CD14-positive monocyte (primary cell): ENCODE results near the gene NDUFAB1. TPM values are rescaled to one million over a fixed set of nuclear protein-coding genes. Genes with fewer than 3 reads are reported as not detected.
A peak's percentile ranks its signal among the peaks of the same experiment; 100 is the strongest.

Experiments used
- DNase-seq, 3 donors: peaks; one replicate each; pipeline ENCODE4 v3.0.0-alpha.2; 2011 to 2022
- H2AFZ ChIP-seq: 2 replicates; pipeline ENCODE4 v1.6.0; 2012; ENCODE audit warnings: mild to moderate bottlenecking, low read depth, low read length, inconsistent platforms; ENCODE audit not compliant: insufficient read depth, poor library complexity, severe bottlenecking
- H3K27ac ChIP-seq, 2 donors: 1 replicate in 1 of 2; 2 replicates in 1 of 2; pipeline ENCODE4 v1.5.1; 2012 to 2013; ENCODE audit warnings: low read length in 2 of 2, control low read depth in 1 of 2, inconsistent platforms in 1 of 2, low read depth in 1 of 2, mild to moderate bottlenecking in 1 of 2
- H3K27me3 ChIP-seq, 2 donors: one replicate each; pipeline versions ENCODE4 v1.6.0 to v1.6.1; 2011 to 2013; ENCODE audit warnings: low read length in 2 of 2; ENCODE audit not compliant: control insufficient read depth in 2 of 2, insufficient read depth in 2 of 2
- H3K36me3 ChIP-seq, 2 donors: replicated peaks in 1 of 2; 1 replicate in 1 of 2; 2 replicates in 1 of 2; pipeline versions ENCODE4 v1.5.1 to v1.6.1; 2012 to 2013; ENCODE audit warnings: low read length in 2 of 2, control low read depth in 1 of 2, inconsistent platforms in 1 of 2, mild to moderate bottlenecking in 1 of 2; ENCODE audit not compliant: insufficient read depth in 2 of 2, control insufficient read depth in 1 of 2
- H3K4me1 ChIP-seq, 2 donors: 1 replicate in 1 of 2; 2 replicates in 1 of 2; pipeline versions ENCODE4 v1.5.1 to v1.6.1; 2012 to 2013; ENCODE audit warnings: low read length in 2 of 2, control low read depth in 1 of 2, inconsistent platforms in 1 of 2, mild to moderate bottlenecking in 1 of 2, moderate library complexity in 1 of 2; ENCODE audit not compliant: insufficient read depth in 2 of 2, control insufficient read depth in 1 of 2
- H3K4me2 ChIP-seq: replicated peaks from 2 replicates; pipeline ENCODE3; 2012; ENCODE audit warnings: low read length, moderate library complexity, mild to moderate bottlenecking; ENCODE audit not compliant: poor library complexity, severe bottlenecking; ENCODE audit errors: extremely low read depth
- H3K4me3 ChIP-seq, 3 experiments: fragments of 200-600 bp in 1 of 3; sonication (generic) in 1 of 3; replicated peaks in 1 of 3; 1 replicate in 2 of 3; 2 replicates in 1 of 3; pipeline ENCODE4 v1.5.1; 2011 to 2013; ENCODE audit warnings: low read length in 3 of 3, mild to moderate bottlenecking in 3 of 3, control low read depth in 2 of 3, low read depth in 2 of 3, inconsistent platforms in 1 of 3, moderate library complexity in 1 of 3
- H3K79me2 ChIP-seq: 2 replicates; pipeline ENCODE4 v1.6.0; 2012; ENCODE audit warnings: mild to moderate bottlenecking, control low read depth, inconsistent platforms, low read length, moderate library complexity; ENCODE audit not compliant: insufficient read depth
- H3K9ac ChIP-seq: 2 replicates; pipeline ENCODE4 v1.6.0; 2017; ENCODE audit warnings: low read length, mild to moderate bottlenecking; ENCODE audit not compliant: insufficient read depth, poor library complexity, severe bottlenecking
- H3K9me3 ChIP-seq, 2 donors: replicated peaks in 1 of 2; 1 replicate in 1 of 2; 2 replicates in 1 of 2; pipeline versions ENCODE4 v1.5.1 to v1.6.1; 2012 to 2013; ENCODE audit warnings: low read length in 2 of 2, control low read depth in 1 of 2; ENCODE audit not compliant: control insufficient read depth in 1 of 2, insufficient read depth in 1 of 2
- H4K20me1 ChIP-seq: 2 replicates; pipeline ENCODE4 v1.6.0; 2012; ENCODE audit warnings: mild to moderate bottlenecking, low read length, control low read depth, moderate library complexity; ENCODE audit not compliant: insufficient read depth
- H3K27ac Mint-ChIP-seq, 7 donors: one replicate each; pipeline ENCODE4 v1.8.0; 2020; ENCODE audit warnings: mild to moderate bottlenecking in 7 of 7, mixed read lengths in 7 of 7, moderate library complexity in 6 of 7, inconsistent platforms in 2 of 7
- H3K27me3 Mint-ChIP-seq, 3 donors: one replicate each; pipeline ENCODE4 v1.8.0; 2021 to 2022; ENCODE audit warnings: low read depth in 3 of 3, mild to moderate bottlenecking in 3 of 3, mixed read lengths in 3 of 3, moderate library complexity in 3 of 3, inconsistent platforms in 1 of 3
- H3K36me3 Mint-ChIP-seq, 2 donors: one replicate each; pipeline ENCODE4 v1.8.0; 2020; ENCODE audit warnings: mixed read lengths in 2 of 2, inconsistent platforms in 1 of 2, mild to moderate bottlenecking in 1 of 2
- H3K4me1 Mint-ChIP-seq: one replicate; pipeline ENCODE4 v1.8.0; 2020; ENCODE audit warnings: mild to moderate bottlenecking, mixed read lengths
- H3K4me3 Mint-ChIP-seq, 2 donors: one replicate each; pipeline ENCODE4 v1.8.0; 2020; ENCODE audit warnings: mild to moderate bottlenecking in 2 of 2, mixed read lengths in 2 of 2, moderate library complexity in 1 of 2
- H3K9me3 Mint-ChIP-seq, 7 donors: one replicate each; pipeline ENCODE4 v1.8.0; 2020 to 2022; ENCODE audit warnings: mixed read lengths in 7 of 7, mild to moderate bottlenecking in 6 of 7, moderate library complexity in 6 of 7, inconsistent platforms in 2 of 7
- WGBS: methylation state at CpG from one replicate; pipeline ENCODE4 v1.1.5; 2013; ENCODE audit warnings: missing lambda C conversion rate; ENCODE audit not compliant: insufficient coverage; 5-methylcytosine and 5-hydroxymethylcytosine counted together
- intact Hi-C, 2 donors: fragments of 100-400 bp; cut with micrococcal nuclease; formaldehyde crosslinking; loops; one replicate each; pipeline versions ENCODE4 v1.15.0 to v1.15.1; 2023
- polyA plus RNA-seq, 3 donors: library from polyadenylated mRNA; depleted of rRNA in 1 of 3; unstranded in 2 of 3; stranded (reverse) in 1 of 3; fragments of 300-500 nt in 2 of 3; fragments of >200 nt in 1 of 3; fragmentation: Illumina TruSeq in 2 of 3; gene quantifications; 1 replicate in 2 of 3; 2 replicates in 1 of 3; pipeline ENCODE4 v1.2.3, GENCODE V29; 2012 to 2021
- TF ChIP-seq, protein P1 (sequence below): fragments of 200-600 bp; IDR thresholded peaks from one replicate; pipeline ENCODE4 v1.8.0; 2022; ENCODE audit warnings: antibody characterized with exemption, mild to moderate bottlenecking

NDUFAB1 gene
- polyA plus RNA-seq, 3 donors, result 50.2 to 257 (median 240) TPM

DNA sequence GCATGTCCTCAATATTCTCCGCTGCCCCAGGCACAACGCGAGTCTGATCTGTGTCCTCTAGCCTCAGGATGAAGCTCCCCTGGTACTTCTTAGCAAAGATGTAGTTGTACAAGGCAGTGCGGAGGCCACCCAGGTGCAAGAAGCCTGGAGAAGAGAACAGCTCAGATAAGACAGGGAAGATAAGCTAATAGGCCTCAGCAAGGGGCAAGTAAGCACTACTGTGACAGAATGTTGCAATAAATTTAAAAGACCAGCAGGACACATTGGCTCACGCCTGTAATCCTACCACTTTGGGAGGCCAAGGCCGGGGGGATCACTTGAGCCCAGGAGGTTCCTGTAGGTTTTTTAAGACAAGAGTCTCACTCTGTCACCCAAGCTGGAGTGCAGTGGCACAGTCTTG lies 44.0 kb downstream of the NDUFAB1 start:
- Histone ChIP-seq H3K9ac (no peak overlapping the region), H3K4me2 (no peak overlapping the region), H3K27me3 (no peaks in the 10 kb centered on the region), H3K79me2 (no peaks in the 10 kb centered on the region), H4K20me1 (no peaks in the 10 kb centered on the region), H3K27ac (no peak overlapping the region), H2AFZ (no peak overlapping the region), H3K4me3 (no peak overlapping the region), H3K9me3 (no peaks in the 10 kb centered on the region), H3K36me3 (peaks cover 33 to 47% of the 10 kb centered on the region in 2 donors), H3K4me1 (peaks cover 7 to 10% of the 10 kb centered on the region in 2 donors)
- Mint-ChIP-seq H3K4me3 (no peak overlapping the region), H3K4me1 (peaks cover 9% of the 10 kb centered on the region), H3K36me3 (peaks cover 39 to 48% of the 10 kb centered on the region in 2 donors), H3K9me3 (peaks cover 0 to 4% (median 0%) of the 10 kb centered on the region in 7 donors), H3K27me3 (peaks cover 0 to 2% (median 0%) of the 10 kb centered on the region in 3 donors), H3K27ac (no peak overlapping the region)
- TF ChIP-seq, protein P1, sequence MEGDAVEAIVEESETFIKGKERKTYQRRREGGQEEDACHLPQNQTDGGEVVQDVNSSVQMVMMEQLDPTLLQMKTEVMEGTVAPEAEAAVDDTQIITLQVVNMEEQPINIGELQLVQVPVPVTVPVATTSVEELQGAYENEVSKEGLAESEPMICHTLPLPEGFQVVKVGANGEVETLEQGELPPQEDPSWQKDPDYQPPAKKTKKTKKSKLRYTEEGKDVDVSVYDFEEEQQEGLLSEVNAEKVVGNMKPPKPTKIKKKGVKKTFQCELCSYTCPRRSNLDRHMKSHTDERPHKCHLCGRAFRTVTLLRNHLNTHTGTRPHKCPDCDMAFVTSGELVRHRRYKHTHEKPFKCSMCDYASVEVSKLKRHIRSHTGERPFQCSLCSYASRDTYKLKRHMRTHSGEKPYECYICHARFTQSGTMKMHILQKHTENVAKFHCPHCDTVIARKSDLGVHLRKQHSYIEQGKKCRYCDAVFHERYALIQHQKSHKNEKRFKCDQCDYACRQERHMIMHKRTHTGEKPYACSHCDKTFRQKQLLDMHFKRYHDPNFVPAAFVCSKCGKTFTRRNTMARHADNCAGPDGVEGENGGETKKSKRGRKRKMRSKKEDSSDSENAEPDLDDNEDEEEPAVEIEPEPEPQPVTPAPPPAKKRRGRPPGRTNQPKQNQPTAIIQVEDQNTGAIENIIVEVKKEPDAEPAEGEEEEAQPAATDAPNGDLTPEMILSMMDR, result no peak
- WGBS, result 85% methylated on average over 6 of the region's 6 CpGs
- intact Hi-C loops, result no loop called here
- no peak for DNase-seq

DNA sequence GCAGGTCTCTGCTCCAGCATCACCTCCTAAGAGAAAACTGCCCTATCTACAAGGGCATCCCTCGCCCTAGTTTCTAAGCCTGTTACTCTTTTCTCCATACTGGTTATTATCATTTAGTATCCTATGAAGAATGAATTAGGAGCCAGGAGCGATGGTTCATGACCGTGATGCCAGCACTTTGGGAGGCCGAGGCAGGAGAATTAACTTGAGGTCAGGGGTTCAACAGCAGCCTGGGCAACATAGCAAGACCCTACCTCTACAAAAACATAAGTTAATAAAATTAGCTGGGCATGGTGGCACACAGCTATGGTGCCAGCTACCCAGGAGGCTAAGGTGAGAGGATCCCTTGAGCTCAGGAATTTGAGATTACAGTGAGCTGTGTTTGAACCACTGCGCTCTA lies 46.2 kb downstream of the NDUFAB1 start:
- no peaks in the 10 kb centered on the region for H3K27me3 Mint-ChIP-seq
- H3K4me3 Mint-ChIP-seq, result no peak overlapping the region
- Histone ChIP-seq H2AFZ (no peak overlapping the region), H3K9ac (no peak overlapping the region), H3K9me3 (no peaks in the 10 kb centered on the region), H3K27ac (no peak overlapping the region), H3K4me1 (no peaks in the 10 kb centered on the region), H3K79me2 (no peaks in the 10 kb centered on the region), H4K20me1 (no peaks in the 10 kb centered on the region), H3K4me2 (no peak overlapping the region), H3K36me3 (peaks cover 43 to 68% of the 10 kb centered on the region in 2 donors), H3K4me3 (no peak overlapping the region), H3K27me3 (no peaks in the 10 kb centered on the region)
- no peaks in the 10 kb centered on the region for H3K4me1 Mint-ChIP-seq
- DNase-seq, result no peak
- 100% methylated on average over 1 of the region's 5 CpGs for WGBS
- H3K9me3 Mint-ChIP-seq, result peaks cover 0 to 4% (median 0%) of the 10 kb centered on the region in 7 donors
- TF ChIP-seq, protein P1, result no peak
- H3K27ac Mint-ChIP-seq, result peak overlapping the region in 1 of 7 donors; percentile 35
- peaks cover 52 to 53% of the 10 kb centered on the region in 2 donors for H3K36me3 Mint-ChIP-seq
- intact Hi-C loops, result loop anchor here in 1 of 2 donors (10.0 kb wide), 1 partner anchor 55 kb away; no protein-coding TSS in a partner anchor
